ENCODE results near the gene SEMA3A.

The SEMA3A gene

DNA sequence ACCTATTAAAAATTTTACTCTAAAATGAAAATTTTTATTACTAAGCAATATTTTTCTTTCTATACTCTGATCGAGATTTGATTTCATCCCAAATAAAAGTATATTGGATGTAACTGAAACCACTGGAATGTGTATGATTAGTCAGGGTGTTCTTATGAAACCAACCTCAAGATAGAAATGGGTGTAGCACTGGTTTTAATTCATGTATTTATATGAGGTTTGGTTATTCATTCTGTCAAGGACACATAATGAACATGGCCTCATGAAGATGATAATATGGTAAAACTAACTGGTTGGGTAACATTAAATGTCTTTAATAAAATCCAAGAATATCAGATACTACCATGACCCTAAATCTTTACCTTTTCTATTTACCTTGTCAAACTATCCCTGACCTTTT lies 197.7 kb downstream of the SEMA3A start:
- no peak for DNase-seq

DNA sequence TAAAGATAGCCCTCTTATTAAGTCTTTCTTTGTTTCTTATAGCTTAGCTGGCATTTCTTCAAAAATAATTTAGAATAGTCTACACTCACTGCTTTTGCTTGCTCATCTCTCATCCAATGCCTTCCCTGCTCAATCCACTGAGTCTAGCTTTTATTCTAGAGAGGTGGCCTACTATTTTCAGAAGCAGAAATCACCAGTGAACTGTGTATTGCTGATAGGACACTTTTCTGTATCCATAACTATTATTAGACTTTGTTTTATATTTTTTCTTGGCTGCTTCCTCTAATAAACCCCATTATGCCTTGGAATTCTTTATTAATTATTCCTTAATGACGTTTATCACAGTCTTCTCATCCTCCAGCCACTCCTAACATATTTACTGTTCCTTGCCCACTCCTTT lies 206.8 kb downstream of the SEMA3A start:
- DNase-seq, result no peak

DNA sequence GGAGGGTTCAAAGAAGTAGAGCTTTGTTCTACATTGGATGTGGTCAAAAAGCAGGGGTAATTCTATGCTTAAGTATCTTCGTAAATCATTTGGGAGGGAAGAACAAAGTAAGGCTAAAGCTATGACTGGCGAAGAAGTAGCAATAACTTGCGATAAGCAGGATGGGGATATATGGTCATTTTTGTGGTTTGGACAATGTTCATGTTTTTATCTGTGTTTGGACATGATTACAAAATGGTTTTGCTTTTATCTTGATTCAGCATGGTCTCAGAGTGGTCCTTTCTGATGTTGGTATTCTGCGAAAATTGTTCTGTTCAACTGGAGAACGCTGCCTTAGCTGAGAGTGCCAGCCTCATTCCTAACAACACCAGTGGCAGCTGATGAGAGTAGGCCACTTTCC lies 208.8 kb downstream of the SEMA3A start:
- DNase-seq, result no peak

DNA sequence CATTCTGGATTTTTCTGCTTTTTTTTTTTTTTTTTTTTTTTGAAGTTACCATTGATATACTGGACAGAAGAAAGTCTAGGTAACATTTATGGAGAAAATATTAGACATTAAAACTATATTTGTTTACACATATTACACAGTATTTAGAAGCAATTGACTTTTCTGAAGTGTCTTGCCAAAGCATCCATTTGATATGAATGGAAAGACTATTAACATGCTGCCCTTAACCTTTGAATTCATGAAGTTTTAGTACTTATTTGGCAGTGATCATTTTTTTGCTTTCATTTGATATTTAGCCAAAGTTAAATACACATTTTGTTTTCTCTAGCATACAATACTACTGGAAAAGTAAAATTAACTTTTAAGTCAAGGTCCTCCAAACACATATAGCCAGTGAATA lies 210.0 kb downstream of the SEMA3A start:
- no peak for DNase-seq

DNA sequence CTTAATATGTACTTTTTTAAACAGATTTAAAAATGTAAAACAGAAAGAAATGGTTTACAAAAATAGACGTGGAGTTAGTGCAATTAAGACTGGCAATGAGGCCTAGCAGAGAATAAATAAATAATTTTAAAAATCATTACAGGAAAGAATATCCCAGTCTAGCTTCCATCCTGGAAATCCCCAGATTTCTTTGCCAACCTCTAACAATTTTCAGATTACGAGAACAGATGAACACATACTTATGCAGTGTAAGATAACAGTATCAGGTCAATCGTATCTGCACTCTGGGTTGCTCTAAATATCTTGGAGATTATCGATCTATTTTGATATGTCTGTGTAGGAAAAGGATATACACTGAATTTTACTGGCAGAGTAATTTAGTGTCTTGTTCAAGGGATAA lies 210.5 kb downstream of the SEMA3A start:
- no peak for DNase-seq

DNA sequence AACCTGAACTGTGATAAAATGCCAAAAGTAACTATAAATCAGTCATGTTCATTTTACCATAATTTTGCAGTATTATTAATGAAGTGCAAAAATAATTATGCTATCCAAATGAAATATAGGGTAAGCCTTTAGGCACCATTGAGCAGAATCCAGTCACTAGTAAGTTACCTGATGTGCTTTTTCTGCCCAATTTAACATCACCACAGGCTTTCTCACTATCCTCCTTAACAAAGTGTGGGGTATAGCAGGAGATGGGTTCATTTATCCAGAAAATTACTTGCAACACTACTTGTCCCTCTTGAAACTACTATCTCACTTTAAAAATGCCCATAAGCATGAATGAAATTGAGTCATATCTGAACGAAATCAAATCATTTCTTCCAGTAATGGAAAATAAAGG lies 211.0 kb downstream of the SEMA3A start:
- no peak for DNase-seq

DNA sequence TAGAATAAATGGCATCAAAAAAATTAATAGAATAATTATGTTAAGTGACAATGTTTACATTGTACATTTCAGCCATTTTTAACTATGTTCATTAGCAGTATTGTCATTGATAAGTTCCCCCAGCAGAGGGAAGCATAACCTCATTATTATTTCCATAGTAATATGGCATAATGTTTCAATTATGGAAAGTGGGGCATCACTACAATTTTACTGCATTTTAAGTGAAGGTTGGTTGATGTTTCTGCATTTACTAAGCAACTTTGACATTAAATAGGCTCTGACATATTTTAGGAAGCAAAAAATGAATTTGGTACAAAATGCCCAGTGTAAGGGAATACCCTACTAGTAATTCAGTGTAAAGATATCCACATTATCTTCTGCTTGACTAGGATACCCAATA lies 218.3 kb downstream of the SEMA3A start:
- DNase-seq, result no peak

DNA sequence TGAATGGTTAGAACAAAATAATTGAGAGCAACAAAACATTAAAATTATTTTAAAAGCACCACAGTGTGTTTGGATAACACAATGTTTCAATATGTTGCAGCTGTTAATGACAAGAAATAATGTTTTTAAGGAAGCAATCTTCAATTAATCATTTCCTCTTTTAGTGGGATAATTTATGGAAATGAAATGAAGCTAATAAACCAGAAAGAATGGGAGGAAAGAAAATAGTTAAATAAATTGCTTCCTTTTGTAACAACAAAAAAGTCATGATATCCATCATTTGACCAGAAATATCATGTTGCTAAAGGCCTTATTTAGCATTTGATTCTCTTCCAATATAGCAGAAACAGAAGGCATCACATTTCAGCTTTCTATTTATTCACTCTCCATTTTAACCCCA lies 224.5 kb downstream of the SEMA3A start:
- DNase-seq, result no peak

DNA sequence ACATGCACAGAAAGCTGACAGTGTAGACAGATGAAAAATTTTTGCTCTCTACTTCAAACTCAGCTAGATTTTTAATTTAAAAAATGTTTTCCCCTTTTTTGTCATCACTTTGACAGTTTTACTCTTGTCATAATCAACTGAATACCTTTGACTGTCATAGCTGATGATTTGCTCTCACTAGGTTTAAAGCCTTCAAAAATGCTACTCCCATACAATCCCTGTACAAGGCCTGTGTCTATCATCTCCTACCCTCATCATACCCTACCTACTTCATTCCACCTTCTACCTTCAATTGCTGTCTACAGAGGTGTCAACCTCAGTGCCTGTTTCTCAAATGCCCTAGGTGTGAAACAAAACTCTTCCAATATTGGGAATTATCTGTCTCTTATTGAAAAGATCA lies 230.3 kb downstream of the SEMA3A start:
- no peak for DNase-seq

DNA sequence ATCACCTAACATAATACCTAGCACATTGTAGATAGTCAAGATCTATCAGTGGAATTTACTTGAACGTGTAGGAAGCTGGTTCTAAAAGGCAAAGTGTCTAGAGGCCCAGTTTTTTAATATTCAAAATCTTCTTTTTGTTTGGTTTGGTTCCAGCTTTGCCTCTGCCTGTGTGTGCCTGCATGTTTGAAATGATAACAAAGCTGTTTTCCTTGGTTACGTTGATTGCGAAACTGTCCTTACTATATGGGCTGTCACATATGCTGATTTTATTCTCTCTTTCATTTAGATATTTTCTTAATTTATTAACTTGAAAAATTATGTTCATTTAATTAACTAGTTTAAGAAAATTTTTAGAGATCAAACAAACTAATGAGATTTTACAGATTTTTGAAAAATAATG lies 237.3 kb downstream of the SEMA3A start:
- DNase-seq, result no peak

DNA sequence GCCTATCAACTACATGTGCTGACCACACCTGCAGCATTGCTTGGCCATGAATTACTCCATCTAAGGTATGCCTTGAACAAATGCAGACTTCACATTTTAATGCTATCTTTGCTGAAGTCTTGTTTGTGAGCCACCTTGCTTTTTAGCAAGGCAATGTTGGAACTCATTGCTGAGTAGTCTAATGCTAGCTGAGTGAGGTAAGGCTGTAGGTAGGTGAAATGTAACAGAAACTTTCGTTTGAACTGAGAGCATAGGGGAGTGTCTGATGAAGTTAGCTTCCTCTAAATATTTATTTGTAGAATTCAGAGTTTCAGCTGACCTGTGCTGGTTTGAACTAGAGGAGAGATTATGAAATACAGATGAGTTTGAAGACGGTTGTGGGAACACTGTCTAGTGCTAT lies 238.5 kb downstream of the SEMA3A start:
- no peak for DNase-seq

DNA sequence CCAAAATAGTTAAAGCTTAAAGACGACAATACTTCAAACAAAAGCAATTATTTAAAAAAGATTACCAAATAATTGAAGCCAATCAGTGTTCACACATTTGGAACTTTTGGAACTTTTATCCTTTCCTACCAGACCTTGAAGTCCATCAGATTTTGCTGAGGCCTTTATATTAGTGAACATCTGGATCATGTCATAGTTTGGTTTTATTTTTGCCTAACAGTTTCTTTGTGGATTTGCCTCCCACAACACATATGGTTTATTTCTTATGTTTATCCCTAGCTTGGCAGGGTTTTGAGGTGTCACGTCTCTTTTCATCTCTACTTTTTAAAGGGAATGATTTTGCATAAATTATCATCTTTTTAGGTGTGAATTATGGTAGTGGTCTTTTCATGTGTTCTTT lies 242.4 kb downstream of the SEMA3A start:
- DNase-seq, result no peak

DNA sequence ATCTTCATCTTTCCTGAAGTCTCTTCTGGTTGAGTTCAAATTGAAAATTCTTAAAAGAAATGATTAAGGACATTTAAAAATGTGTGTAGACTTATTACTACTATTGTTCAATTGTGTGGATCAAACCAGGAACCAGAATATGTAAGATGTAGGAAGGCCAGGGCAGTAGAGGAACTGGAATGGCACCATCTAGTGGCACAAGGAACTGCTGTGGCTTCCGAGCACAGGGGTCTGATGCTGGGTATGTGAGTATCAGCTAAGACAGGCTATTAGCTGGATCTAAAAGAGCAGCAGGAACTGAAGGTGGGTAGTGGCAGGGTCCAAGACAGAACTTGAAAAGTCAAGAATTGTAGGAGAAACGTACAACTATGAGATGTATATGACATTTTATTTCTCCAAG lies 247.3 kb downstream of the SEMA3A start:
- DNase-seq, result no peak

DNA sequence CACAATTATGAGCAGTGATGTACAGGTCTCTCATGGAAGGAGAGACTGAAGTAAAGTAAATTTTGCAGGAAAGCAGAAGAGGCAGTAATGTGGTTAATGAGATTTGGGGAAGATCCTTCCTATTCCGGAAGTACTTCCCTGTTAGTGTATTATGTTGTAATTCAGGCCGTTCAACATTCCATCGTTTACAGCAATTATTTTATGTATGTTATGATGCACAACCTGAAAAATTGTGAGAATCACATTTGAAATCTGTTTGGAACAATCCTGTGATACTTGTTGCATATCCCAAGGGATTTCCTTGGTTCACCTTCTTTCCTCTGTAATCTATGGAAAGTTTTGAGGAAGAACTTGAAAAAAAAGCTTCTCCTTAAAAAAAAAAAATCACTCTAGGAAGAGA lies 247.8 kb downstream of the SEMA3A start:
- DNase-seq, result no peak

DNA sequence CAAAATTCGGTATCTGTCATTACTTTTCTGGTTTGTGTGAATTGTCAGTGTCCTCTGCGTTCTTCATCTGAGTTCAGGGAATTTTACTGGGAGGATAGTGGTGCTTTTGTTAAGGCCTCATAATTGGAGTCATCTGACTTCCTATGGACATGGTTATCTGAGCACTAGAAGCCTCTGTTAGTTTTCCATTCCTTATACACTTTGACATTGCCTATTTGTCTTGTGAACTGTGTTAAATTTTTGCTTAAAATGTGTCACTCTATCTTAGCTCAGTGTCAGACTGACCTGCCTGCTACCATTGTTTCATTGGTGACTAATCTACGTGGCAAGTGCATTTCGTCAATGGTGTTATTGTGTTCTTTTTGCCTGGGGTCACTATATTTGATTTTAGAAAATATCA lies 253.3 kb downstream of the SEMA3A start:
- no peak for DNase-seq

DNA sequence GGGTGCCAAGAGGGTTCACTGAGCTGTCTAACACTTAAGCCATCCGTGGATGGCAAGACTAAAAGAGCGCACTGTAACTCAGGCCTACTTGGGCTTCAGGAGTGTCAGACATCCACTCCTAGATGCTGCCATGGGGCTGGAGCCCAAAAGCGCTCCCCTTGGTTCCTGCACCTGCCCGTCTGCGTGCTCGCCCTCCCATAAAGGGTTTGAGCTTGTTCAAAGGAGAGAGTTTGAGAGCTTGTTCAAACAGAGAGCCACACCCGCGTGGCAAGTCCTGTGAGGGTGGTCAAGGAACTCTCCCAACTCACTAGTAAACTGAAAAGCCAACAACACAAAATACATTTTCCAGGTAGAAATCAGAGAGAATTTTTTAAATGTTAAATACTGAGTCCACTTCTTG lies 256.7 kb downstream of the SEMA3A start:
- DNase-seq, result no peak

DNA sequence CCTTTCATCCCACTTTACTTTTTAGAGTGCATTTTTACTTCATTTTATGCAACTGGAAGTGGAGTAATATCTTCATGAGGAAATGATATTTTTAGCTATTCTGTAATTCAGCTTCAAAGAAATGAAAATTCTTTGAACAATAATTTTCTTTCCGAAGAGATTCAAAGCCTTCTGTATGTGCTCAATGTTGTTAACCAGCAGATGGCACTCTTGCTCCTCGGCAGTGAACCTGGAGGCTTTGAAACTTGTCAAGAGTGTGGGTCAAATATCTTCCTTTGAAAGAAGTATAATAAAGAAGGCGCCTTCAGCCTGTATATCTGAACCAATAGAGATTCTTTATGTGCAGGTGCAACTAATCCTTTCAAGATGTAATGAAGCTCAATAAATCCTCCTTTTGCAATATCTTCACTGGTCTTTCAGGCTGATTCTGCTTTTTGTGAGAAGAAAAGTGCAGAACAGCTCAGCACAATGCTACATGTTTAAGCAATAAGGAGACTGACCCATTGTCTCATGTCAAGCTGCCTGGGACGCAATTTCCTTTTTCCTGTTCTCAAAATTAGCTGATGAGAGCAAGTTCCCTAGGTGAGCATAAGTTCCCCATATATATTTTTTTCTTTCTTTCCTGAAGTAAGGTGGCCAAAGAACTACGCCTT lies 258.4 kb downstream of the SEMA3A start:
- no peak for DNase-seq

DNA sequence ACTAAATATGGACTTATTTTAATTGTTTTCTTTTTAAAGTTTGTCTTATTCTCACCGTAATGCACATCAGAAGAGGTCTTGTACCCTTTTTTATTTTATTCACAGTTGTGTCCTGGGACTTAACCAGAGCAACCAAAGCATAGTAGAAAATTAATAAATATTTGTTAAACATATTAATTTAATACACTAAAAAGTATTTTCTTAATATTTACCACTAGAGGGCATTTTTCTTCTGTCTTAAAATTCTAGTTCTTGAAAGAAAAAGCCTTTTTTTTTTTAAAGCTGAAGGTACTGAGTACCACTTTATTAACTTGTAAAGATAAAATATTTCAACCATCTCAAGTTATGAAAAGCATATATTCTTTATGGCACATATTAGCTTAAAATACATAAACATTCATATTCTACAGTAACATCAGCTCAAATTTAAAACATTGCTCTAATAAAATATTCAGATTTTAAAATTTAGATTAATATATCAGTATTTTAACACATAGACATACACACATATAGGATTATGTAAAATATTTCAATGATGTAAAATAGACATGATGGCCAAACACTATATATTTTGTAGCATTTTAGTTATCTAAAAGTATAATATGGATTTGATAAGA lies 260.4 kb downstream of the SEMA3A start:
- DNase-seq, result no peak

DNA sequence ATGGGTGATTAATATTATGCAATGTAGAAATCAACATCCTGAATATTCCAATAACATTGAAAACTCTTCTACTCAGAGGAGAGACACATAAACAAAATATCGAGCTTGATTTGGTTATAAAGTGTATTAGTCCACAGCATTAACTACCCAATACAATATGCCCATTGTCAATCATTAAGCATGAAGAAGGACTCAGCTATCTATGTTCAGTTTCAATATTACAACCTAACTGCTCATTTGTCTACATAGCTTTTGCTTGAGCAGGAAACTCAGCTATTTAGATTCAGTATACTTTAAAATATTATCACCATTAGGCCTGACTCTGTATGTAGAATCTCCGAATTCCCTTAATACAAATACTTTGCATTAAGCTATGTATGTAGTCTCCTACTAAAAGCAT lies 262.6 kb downstream of the SEMA3A start:
- no peak for DNase-seq

DNA sequence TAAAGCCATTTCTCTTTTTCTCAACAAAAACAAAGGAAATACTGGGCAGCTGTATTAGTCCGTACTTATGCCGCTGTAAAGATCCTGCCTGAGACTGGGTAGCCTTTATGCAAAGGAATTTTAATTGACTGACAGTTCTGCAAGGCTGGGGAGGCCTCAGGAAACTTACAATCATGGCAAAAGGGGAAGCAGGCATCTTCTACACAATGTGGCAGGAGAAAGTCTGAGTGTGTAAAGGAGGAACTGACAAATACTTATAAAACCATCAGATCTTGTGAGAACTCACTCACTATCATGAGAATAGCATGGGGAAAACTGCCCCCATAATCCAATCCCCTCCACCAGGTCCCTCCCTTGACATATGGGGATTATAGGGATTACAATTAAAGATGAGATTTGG lies 264.3 kb downstream of the SEMA3A start:
- DNase-seq, result no peak

DNA sequence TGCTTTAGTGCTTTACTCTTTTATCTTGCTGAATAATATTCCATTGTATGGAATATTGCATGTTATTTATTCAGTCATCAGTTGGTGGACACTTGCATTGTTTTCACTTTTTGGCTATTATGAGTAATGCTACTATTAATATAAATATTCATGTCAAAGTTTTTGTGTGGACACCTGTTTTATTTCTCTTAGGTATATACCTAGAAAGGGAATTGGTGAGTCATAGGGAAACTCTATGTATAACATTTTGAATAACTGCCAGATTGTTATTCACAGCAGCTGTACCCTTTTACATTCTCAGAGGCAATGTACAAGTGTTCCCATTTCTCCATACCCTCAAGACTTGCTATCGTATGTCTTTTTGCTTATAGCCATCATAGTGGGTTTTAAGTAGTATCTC lies 268.7 kb downstream of the SEMA3A start:
- DNase-seq, result no peak

DNA sequence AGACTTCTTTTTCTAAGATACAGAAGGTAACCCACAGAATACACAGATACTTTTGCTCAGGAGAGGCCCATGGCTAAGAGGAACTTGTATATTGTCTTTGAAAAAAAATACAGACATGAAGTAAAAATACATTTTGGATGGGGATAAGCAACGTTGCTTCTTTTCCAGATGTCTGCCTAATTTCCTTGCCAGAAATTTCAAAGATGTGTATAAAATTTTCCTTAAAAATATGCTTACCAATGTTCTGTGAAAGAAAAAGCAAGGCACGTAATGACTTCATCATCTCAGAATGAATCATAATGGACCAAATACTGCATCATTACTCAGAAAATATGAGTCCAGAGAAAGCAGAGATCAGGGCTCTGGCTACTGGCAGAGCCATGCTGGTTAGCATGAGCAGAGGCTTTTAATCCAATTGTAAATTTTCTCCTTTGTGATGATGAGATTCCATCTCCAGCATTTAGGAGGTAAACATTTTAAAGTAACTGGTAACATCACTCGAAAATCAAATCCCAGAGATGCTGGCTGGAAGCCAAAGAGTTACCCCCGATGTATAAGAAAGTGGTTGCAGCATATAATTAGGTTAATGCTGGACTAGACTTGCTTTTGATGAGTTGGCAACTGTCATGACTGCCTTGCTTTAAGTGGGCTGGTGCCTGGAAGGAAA lies 272.5 kb downstream of the SEMA3A start:
- no peak for DNase-seq

DNA sequence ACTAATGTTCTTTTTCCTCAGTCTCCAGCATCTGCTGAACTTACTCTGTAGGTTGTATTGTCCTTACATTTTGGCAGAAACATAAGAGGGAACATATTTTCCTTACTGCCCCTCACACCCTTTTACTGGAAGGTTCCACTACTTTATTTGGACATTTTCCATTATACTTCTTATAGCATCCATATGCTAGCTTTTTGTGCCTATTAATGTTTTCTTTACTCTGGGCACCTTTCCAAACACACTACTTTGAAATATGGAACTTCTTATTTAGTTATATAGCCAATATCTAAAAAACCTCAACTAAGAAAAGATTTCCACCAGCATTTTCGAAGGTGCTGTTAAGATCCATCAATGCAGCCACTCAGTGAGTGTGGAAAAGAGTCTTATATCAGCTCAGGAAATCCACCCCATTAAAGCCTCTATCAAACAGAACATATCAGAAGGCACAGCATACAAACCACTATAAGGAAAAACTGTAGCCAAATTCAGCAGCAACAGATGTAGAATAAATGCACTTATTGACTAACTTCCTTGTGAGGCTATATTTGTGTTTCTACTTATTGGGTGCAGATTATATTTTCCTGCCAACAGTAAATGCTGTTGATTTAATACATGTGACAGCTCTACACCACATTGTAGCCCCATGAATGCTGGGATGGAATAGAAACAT lies 273.2 kb downstream of the SEMA3A start:
- DNase-seq, result no peak

DNA sequence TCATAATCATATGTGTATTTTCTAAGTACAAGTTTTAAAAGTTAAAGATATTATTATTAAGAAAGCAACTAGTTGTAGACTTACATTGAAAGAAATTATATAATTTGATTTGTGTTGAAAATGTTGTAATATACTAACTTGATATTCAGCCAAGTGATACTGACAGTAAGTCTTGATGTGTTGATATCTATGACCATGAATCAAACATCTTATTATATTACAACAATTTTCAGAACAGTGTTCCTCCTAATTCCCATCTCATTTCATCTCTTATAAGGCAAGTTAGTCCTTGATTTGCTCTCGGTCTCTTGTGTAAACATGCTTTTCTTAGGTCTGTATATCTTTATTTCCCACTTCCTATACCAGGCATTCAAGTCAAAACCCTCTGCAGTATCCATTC lies 276.4 kb downstream of the SEMA3A start:
- no peak for DNase-seq

Data from NCI-H187 treated with DMSO at 0.1 percent for 48 hours (cell line).